K562 (cell line): Measurements from ENCODE around the gene TNFRSF6B. TPM values are rescaled to one million over a fixed set of nuclear protein-coding genes. Genes with fewer than 3 reads are reported as not detected.

Source experiments
- FIP1L1 ChIP-seq: fragments of 200-400 bp; formaldehyde crosslinking; IDR thresholded peaks from 2 replicates; pipeline ENCODE4 v1.6.1; 2018; ENCODE audit warnings: mild to moderate bottlenecking, low read depth, low read length; ENCODE audit not compliant: poor library complexity, severe bottlenecking
- FOSL1 ChIP-seq: fragments of 200-800 bp; sonication (Bioruptor generic); conservative IDR thresholded peaks from 2 replicates; pipeline ENCODE4 v1.6.1; 2016; ENCODE audit warnings: missing genetic modification characterization, missing compliant biosample characterization
- MYNN ChIP-seq, 2 experiments: sonication (generic); formaldehyde crosslinking in 1 of 2; IDR thresholded peaks; 2 replicates each; pipeline versions ENCODE4 v1.5.0 to v1.6.1; 2016 to 2020; ENCODE audit warnings: antibody characterized with exemption in 1 of 2, missing genetic modification reagents in 1 of 2
- NR2C1 ChIP-seq, 2 experiments: fragments of 450-650 bp; IDR thresholded peaks; 2 replicates each; pipeline ENCODE4 v1.6.1; 2017; ENCODE audit warnings: mild to moderate bottlenecking in 2 of 2, antibody characterized with exemption in 1 of 2, inconsistent platforms in 1 of 2, missing compliant biosample characterization in 1 of 2, missing genetic modification characterization in 1 of 2
- PHF8 ChIP-seq: fragments of 200-600 bp; sonication (generic); IDR thresholded peaks from 2 replicates; pipeline ENCODE4 v1.6.1; 2012; ENCODE audit warnings: mixed run types, mild to moderate bottlenecking, inconsistent platforms, low read length, moderate library complexity, borderline replicate concordance
- SMARCB1 ChIP-seq: IDR thresholded peaks from 2 replicates; pipeline ENCODE4 v1.6.1; 2011; ENCODE audit warnings: improper control_type of control experiment, low read depth; ENCODE audit not compliant: insufficient read length
- ZBTB7A ChIP-seq: IDR thresholded peaks from 2 replicates; pipeline ENCODE4 v1.6.1; 2011; ENCODE audit warnings: low read depth, mild to moderate bottlenecking, low read length, moderate library complexity, borderline replicate concordance; ENCODE audit not compliant: control insufficient read depth
- ZNF507 ChIP-seq: conservative IDR thresholded peaks from 2 replicates; pipeline ENCODE4 v1.6.1; 2017; ENCODE audit warnings: missing genetic modification characterization, missing compliant biosample characterization
- ZNF766 ChIP-seq: fragments of 200-800 bp; sonication (Bioruptor generic); conservative IDR thresholded peaks from 2 replicates; pipeline ENCODE4 v1.6.1; 2016; ENCODE audit warnings: missing genetic modification characterization, missing compliant biosample characterization
- polyA plus RNA-seq, 8 experiments: library from polyadenylated mRNA; depleted of rRNA in 4 of 8; stranded (reverse) in 5 of 8; unstranded in 3 of 8; fragments of >200 nt; fragmentation: Nextera tagmentation in 2 of 8; fragmentation: Illumina TruSeq in 1 of 8; extraction: Ambion mirVana in 2 of 8; extraction: Trizol in 1 of 8; gene quantifications; 2 replicates each; pipeline versions ENCODE4 v1.2.1 to v1.2.3, GENCODE V29; 2011 to 2014; ENCODE audit warnings: inconsistent platforms in 1 of 8, missing spikeins in 1 of 8
- total RNA-seq, 7 experiments: library from RNA; depleted of rRNA in 6 of 7; stranded (reverse); fragments of >200 nt in 6 of 7; fragmentation: Illumina TruSeq in 2 of 7; extraction: Trizol in 2 of 7; gene quantifications; 2 replicates each; pipeline versions ENCODE4 v1.2.1 to v1.2.3, GENCODE V29; 2011 to 2021; ENCODE audit warnings: low replicate concordance in 1 of 7
- TF ChIP-seq, protein P1 (sequence below): sonication (generic); formaldehyde crosslinking; IDR thresholded peaks from 2 replicates; pipeline ENCODE4 v1.8.0; 2023; ENCODE audit warnings: missing genetic modification reagents, mild to moderate bottlenecking, borderline replicate concordance
- TF ChIP-seq, protein P2 (sequence below): sonication (generic); formaldehyde crosslinking; IDR thresholded peaks from 2 replicates; pipeline ENCODE4 v1.5.0; 2020; ENCODE audit warnings: missing genetic modification reagents

Gene TNFRSF6B
- total and polyA plus RNA-seq, 9 of the 15 experiments (the other 6 are each of a cell fraction or from before 2014, with no cell fraction given), result 0.10 to 3.5 (median 0.32) TPM; not detected in 6

GRCh38 chr20:63699466-63700198 lies 3.2 kb downstream of the TNFRSF6B start (continued):
- TF ChIP-seq, protein P1, sequence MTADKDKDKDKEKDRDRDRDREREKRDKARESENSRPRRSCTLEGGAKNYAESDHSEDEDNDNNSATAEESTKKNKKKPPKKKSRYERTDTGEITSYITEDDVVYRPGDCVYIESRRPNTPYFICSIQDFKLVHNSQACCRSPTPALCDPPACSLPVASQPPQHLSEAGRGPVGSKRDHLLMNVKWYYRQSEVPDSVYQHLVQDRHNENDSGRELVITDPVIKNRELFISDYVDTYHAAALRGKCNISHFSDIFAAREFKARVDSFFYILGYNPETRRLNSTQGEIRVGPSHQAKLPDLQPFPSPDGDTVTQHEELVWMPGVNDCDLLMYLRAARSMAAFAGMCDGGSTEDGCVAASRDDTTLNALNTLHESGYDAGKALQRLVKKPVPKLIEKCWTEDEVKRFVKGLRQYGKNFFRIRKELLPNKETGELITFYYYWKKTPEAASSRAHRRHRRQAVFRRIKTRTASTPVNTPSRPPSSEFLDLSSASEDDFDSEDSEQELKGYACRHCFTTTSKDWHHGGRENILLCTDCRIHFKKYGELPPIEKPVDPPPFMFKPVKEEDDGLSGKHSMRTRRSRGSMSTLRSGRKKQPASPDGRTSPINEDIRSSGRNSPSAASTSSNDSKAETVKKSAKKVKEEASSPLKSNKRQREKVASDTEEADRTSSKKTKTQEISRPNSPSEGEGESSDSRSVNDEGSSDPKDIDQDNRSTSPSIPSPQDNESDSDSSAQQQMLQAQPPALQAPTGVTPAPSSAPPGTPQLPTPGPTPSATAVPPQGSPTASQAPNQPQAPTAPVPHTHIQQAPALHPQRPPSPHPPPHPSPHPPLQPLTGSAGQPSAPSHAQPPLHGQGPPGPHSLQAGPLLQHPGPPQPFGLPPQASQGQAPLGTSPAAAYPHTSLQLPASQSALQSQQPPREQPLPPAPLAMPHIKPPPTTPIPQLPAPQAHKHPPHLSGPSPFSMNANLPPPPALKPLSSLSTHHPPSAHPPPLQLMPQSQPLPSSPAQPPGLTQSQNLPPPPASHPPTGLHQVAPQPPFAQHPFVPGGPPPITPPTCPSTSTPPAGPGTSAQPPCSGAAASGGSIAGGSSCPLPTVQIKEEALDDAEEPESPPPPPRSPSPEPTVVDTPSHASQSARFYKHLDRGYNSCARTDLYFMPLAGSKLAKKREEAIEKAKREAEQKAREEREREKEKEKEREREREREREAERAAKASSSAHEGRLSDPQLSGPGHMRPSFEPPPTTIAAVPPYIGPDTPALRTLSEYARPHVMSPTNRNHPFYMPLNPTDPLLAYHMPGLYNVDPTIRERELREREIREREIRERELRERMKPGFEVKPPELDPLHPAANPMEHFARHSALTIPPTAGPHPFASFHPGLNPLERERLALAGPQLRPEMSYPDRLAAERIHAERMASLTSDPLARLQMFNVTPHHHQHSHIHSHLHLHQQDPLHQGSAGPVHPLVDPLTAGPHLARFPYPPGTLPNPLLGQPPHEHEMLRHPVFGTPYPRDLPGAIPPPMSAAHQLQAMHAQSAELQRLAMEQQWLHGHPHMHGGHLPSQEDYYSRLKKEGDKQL (CRISPR knock-in tag), result no peak
- TF ChIP-seq FOSL1 (tag), result no peak
- peak; percentile 37; the same call in 1 of the 2 replicates for TF ChIP-seq ZBTB7A
- TF ChIP-seq, protein P2, sequence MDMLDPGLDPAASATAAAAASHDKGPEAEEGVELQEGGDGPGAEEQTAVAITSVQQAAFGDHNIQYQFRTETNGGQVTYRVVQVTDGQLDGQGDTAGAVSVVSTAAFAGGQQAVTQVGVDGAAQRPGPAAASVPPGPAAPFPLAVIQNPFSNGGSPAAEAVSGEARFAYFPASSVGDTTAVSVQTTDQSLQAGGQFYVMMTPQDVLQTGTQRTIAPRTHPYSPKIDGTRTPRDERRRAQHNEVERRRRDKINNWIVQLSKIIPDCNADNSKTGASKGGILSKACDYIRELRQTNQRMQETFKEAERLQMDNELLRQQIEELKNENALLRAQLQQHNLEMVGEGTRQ (CRISPR knock-in tag), result no peak
- TF ChIP-seq MYNN (IDR thresholded peaks at IDR 0.05), result peak; percentile 55; the same call in 1 of the 2 replicates
- TF ChIP-seq MYNN (CRISPR knock-in tag; IDR thresholded peaks at IDR 0.05), result no peak
- TF ChIP-seq ZNF507 (tag), result no peak
- peak; percentile 61 for TF ChIP-seq FIP1L1
- TF ChIP-seq PHF8, result no peak
- TF ChIP-seq SMARCB1, result no peak
- TF ChIP-seq ZNF766 (CRISPR knock-in tag), result no peak
- TF ChIP-seq NR2C1 (IDR thresholded peaks at IDR 0.05), result peak; percentile 97
- peak; percentile 98 for TF ChIP-seq NR2C1 (tag; IDR thresholded peaks at IDR 0.05)
- TF ChIP-seq, all 486 proteins: peak for 19
